RWPE2 (cell line): ENCODE data around the gene PEPD.

ENCODE experiments used
- ATAC-seq: fragments of 200-7000 bp; cut with Tn5 transposase; 3 replicates; pipeline ENCODE4 v1.9.1; 2021; ENCODE audit warnings: low read depth
- DNase-seq: peaks from one replicate; pipeline ENCODE4 v3.0.0-alpha.2; 2020; ENCODE audit warnings: low spot score
- H3K27ac ChIP-seq: fragments of 450-650 bp; 2 replicates; pipeline ENCODE4 v1.5.1; 2017; ENCODE audit warnings: mild to moderate bottlenecking; ENCODE audit not compliant: poor library complexity, severe bottlenecking
- H3K27me3 ChIP-seq: fragments of 250-450 bp; sonication (Bioruptor Pico); 2 replicates; pipeline ENCODE4 v1.5.1; 2021; ENCODE audit warnings: mild to moderate bottlenecking, moderate library complexity; ENCODE audit not compliant: insufficient read depth, poor library complexity, severe bottlenecking
- H3K36me3 ChIP-seq: fragments of 250-450 bp; sonication (Bioruptor Pico); 2 replicates; pipeline ENCODE4 v1.5.1; 2020; ENCODE audit warnings: low read depth, mild to moderate bottlenecking, moderate library complexity
- H3K4me1 ChIP-seq: fragments of 250-450 bp; sonication (Bioruptor Pico); 2 replicates; pipeline ENCODE4 v1.5.1; 2021; ENCODE audit warnings: mild to moderate bottlenecking, moderate library complexity; ENCODE audit not compliant: insufficient read depth, poor library complexity, severe bottlenecking
- H3K4me3 ChIP-seq: fragments of 250-450 bp; sonication (Bioruptor Pico); 2 replicates; pipeline ENCODE4 v1.5.1; 2021; ENCODE audit warnings: mild to moderate bottlenecking, moderate library complexity; ENCODE audit not compliant: severe bottlenecking
- H3K9me3 ChIP-seq: fragments of 250-450 bp; sonication (Bioruptor Pico); 2 replicates; pipeline ENCODE4 v1.5.1; 2021; ENCODE audit warnings: mild to moderate bottlenecking, moderate library complexity; ENCODE audit not compliant: severe bottlenecking
- TF ChIP-seq, protein P1 (sequence below): fragments of 450-650 bp; IDR thresholded peaks from one replicate; pipeline ENCODE4 v1.5.1; 2017; ENCODE audit warnings: mild to moderate bottlenecking, moderate library complexity; ENCODE audit not compliant: poor library complexity, severe bottlenecking

The PEPD gene

DNA sequence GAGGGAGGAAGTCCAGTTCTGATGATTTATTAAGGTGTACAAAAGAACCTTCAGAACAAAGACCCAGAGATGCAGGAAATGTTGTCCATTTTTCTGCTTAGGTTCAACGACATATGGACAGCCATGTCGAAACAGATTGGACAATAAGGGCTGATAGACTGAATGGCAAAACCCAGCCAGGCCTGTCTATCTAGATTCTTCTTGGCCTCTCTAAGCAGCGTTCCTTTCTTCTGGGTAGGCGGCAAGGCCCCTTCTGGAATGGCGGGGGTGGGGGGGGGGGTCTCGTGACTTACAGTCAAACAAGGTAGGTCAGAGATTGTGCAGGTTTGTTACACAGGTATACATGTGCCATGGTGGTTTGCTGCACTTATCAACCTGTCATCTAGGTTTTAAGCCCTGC, 39.7 kb upstream of the PEPD start:
- no peak overlapping the region for H3K4me3 ChIP-seq
- no peaks in the 10 kb centered on the region for H3K4me1 ChIP-seq
- peaks cover 9% of the 10 kb centered on the region for H3K27me3 ChIP-seq
- TF ChIP-seq, protein P1, sequence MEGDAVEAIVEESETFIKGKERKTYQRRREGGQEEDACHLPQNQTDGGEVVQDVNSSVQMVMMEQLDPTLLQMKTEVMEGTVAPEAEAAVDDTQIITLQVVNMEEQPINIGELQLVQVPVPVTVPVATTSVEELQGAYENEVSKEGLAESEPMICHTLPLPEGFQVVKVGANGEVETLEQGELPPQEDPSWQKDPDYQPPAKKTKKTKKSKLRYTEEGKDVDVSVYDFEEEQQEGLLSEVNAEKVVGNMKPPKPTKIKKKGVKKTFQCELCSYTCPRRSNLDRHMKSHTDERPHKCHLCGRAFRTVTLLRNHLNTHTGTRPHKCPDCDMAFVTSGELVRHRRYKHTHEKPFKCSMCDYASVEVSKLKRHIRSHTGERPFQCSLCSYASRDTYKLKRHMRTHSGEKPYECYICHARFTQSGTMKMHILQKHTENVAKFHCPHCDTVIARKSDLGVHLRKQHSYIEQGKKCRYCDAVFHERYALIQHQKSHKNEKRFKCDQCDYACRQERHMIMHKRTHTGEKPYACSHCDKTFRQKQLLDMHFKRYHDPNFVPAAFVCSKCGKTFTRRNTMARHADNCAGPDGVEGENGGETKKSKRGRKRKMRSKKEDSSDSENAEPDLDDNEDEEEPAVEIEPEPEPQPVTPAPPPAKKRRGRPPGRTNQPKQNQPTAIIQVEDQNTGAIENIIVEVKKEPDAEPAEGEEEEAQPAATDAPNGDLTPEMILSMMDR = no peak
- H3K36me3 ChIP-seq = no peaks in the 10 kb centered on the region
- DNase-seq (no peak), ATAC-seq (no peak)
- H3K27ac ChIP-seq = no peak overlapping the region
- no peaks in the 10 kb centered on the region for H3K9me3 ChIP-seq

DNA sequence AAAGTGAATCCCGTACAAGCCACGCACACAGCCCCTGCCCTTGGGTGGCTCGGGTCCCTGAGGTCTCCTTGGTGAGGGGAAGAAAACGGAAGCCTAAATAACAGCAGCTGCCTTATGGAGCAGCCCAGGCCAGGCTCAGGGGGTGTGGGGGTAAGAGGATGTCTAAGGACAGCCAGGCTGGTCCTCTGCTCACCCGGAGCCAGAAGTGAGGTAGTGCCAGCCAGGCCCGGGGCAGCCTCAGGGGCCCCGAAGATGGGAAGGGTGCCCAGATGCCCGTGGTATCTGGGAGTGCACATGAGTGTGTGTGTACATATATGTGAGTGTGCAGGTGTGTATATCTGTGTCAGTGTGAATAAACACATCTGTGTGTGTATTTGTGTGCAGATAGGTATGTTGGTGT, 38.4 kb upstream of the PEPD start:
- DNase-seq (no peak), ATAC-seq (no peak)
- H3K27ac ChIP-seq = no peak overlapping the region
- no peaks in the 10 kb centered on the region for H3K4me1 ChIP-seq
- H3K27me3 ChIP-seq = peaks cover 9% of the 10 kb centered on the region
- H3K4me3 ChIP-seq = no peak overlapping the region
- TF ChIP-seq, protein P1 = no peak
- no peaks in the 10 kb centered on the region for H3K36me3 ChIP-seq
- H3K9me3 ChIP-seq = no peaks in the 10 kb centered on the region

DNA sequence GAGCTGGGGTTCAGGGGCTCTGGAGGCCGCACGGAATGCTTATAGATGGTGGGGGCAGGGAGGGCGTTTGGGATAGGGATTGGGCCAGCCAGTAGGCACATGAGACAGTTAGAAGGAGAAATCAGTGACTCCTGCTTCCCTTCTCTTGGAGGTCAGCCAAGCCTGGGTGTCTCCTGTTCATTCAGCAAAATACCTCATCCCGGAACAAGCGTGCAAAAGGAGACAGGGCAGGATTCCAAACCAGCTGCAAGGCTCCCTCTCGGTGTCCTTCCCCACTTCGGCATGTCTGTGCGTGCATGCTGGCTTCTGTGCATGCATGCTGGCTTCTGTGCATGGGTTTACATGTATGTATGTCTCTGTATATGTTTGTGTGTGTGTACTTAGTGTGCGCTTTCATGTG, 37.3 kb upstream of the PEPD start:
- Histone ChIP-seq H3K27ac (no peak overlapping the region), H3K4me1 (no peaks in the 10 kb centered on the region), H3K9me3 (no peaks in the 10 kb centered on the region), H3K36me3 (no peaks in the 10 kb centered on the region), H3K4me3 (no peak overlapping the region), H3K27me3 (peaks cover 9% of the 10 kb centered on the region)
- DNase-seq = no peak
- TF ChIP-seq, protein P1 = no peak
- no peak for ATAC-seq

DNA sequence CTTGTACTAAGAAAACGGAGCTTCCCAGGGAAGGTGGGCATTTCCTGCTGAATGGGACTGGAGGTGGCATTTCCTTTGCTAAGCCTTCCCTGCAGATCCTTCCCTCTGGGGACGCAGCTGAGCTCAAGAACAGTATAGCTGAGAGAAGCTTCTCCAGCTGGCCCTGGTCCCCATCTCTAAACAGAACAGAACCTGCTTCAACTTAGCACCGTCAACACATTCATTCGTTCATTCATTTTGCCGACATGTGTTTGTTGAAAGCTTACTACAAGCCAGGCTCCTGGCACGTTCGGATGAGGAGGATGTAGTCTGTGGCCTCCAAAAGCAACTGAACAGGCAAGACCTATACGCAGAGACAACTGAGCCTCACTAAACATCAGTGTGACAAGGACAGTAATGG, 36.6 kb upstream of the PEPD start:
- no peak for ATAC-seq
- TF ChIP-seq, protein P1 = no peak
- H3K4me1 ChIP-seq = no peaks in the 10 kb centered on the region

DNA sequence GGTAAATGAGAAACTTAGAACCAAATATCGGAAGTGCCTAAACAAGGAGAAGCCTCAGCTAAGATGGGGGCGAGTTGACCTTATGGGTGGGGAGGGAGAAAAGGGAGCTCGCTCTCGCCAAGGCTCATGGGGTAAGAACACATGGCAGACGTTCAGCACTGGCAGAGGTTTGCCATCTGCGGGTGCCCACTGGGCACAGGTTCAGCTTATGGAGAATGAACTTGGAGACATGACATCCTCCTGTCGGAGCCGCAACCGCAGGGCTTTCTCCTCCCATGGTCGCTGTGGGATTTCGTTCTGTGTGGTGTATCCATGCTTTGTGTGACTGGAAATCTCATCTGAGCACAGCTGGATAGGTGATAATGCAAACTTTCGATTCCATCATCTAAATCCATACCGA, 36.1 kb upstream of the PEPD start:
- TF ChIP-seq, protein P1 = no peak
- no peak overlapping the region for H3K27ac ChIP-seq
- H3K27me3 ChIP-seq = peaks cover 9% of the 10 kb centered on the region
- no peaks in the 10 kb centered on the region for H3K4me1 ChIP-seq
- no peaks in the 10 kb centered on the region for H3K9me3 ChIP-seq
- H3K36me3 ChIP-seq = no peaks in the 10 kb centered on the region
- no peak for ATAC-seq
- H3K4me3 ChIP-seq = no peak overlapping the region
- no peak for DNase-seq

More for the DNA sequence above, 36.6 kb upstream of the PEPD start:
- no peak overlapping the region for H3K27ac ChIP-seq
- peaks cover 9% of the 10 kb centered on the region for H3K27me3 ChIP-seq
- DNase-seq = no peak
- H3K36me3 ChIP-seq = no peaks in the 10 kb centered on the region
- no peaks in the 10 kb centered on the region for H3K9me3 ChIP-seq
- no peak overlapping the region for H3K4me3 ChIP-seq
